HG03460 (cell line): ENCODE measurements around the gene LARGE2.

ENCODE experiments used
- ATAC-seq: cut with Tn5 transposase; IDR thresholded peaks from one replicate; pipeline ENCODE4 v1.9.1; 2021; ENCODE audit not compliant: unreplicated experiment

The LARGE2 gene

GRCh38 chr11:45959851-45960250, 37.4 kb downstream of the LARGE2 start:
- ATAC-seq = no peak

- no peak for ATAC-seq
Measured at GRCh38 chr11:45960387-45961095, 38.1 kb downstream of the LARGE2 start.

GRCh38 chr11:45961751-45962240, 39.3 kb downstream of the LARGE2 start:
- no peak for ATAC-seq

- ATAC-seq = peak; percentile 76
Measured at GRCh38 chr11:45964911-45965389, 42.5 kb downstream of the LARGE2 start.

GRCh38 chr11:45967506-45967905, 45.0 kb downstream of the LARGE2 start:
- no peak for ATAC-seq

GRCh38 chr11:45968901-45969300, 46.4 kb downstream of the LARGE2 start:
- no peak for ATAC-seq

- no peak for ATAC-seq
Measured at GRCh38 chr11:45973601-45974000, 51.1 kb downstream of the LARGE2 start.

GRCh38 chr11:45974806-45975205, 52.4 kb downstream of the LARGE2 start:
- ATAC-seq = no peak
